ENCODE measurements around the gene MBTD1. TPM values are rescaled to one million over a fixed set of nuclear protein-coding genes. Genes with fewer than 3 reads are reported as not detected.

MBTD1 gene
- total and polyA plus RNA-seq, 4 donors = 2.4 to 14.2 (median 7.8) TPM

GRCh38 chr17:51260237-51261023 lies 581 bp upstream of the MBTD1 start, which contains the start of gene UTP18:
TSS of gene UTP18 (plus strand) at chr17:51260546. CDS start at chr17:51260585, 39 bp downstream.
- Histone ChIP-seq H3K36me3 (ENCODE audit: control insufficient read depth in 4 of 4, insufficient read depth in 3 of 4, low read depth in 1 of 4, low read length in 3 of 4) (peaks cover 0 to 3% (median 0%) of the 10 kb centered on the region in 4 donors), H3K27ac (ENCODE audit: low read depth in 1 of 2, low read length in 2 of 2) (peak within 1 kb of the TSS; percentile 98), H3K4me3 (ENCODE audit: low read depth in 1 of 3, low read length in 3 of 3) (peak within 1 kb of the TSS; percentile 91 to 94 (median 93)), H3K27me3 (ENCODE audit: control insufficient read depth in 4 of 4, insufficient read depth in 4 of 4, low read length in 3 of 4) (no peaks in the 10 kb centered on the region), H3K9me3 (ENCODE audit: control insufficient read depth in 4 of 4, low read length in 3 of 4) (no peaks in the 10 kb centered on the region), H3K4me1 (ENCODE audit: control insufficient read depth in 4 of 4, insufficient read depth in 4 of 4, low read length in 3 of 4) (peaks cover 9 to 48% (median 43%) of the 10 kb centered on the region in 4 donors), H3K9ac (ENCODE audit: low read depth in 1 of 2, low read length in 2 of 2) (peak within 1 kb of the TSS; percentile 85 to 99)
- peak; percentile 93 for DNase-seq (ENCODE audit: low spot score)
- TF ChIP-seq HNF4G (IDR thresholded peaks at IDR 0.05) (no peak), REST (IDR thresholded peaks at IDR 0.05) (no peak), FOXA1 (IDR thresholded peaks at IDR 0.05) (no peak), ZBTB33 (IDR thresholded peaks at IDR 0.05) (peak; percentile 95), TAF1 (conservative IDR thresholded peaks at IDR 0.05) (no peak), HNF4A (conservative IDR thresholded peaks at IDR 0.05) (peak in 1 of 2 donors; percentile 39), NR2F2 (IDR thresholded peaks at IDR 0.05) (peak; percentile 46), FOXA2 (IDR thresholded peaks at IDR 0.05) (no peak), JUND (IDR thresholded peaks at IDR 0.05) (peak in 1 of 2 donors; percentile 56), EGR1 (IDR thresholded peaks at IDR 0.05; ENCODE audit: low read depth in 2 of 2) (peak; percentile 68 to 79), GABPA (IDR thresholded peaks at IDR 0.05 in 1 of 2, conservative IDR thresholded peaks at IDR 0.05 in 1 of 2) (peak; percentile 48 to 85), YY1 (IDR thresholded peaks at IDR 0.05) (peak; percentile 72), RAD21 (IDR thresholded peaks at IDR 0.05) (peak in 1 of 2 donors; percentile 18), ATF3 (IDR thresholded peaks at IDR 0.05) (peak; percentile 56), SP1 (IDR thresholded peaks at IDR 0.05) (peak; percentile 91), RXRA (IDR thresholded peaks at IDR 0.05) (peak; percentile 22 to 25)
- TF ChIP-seq, protein P1, sequence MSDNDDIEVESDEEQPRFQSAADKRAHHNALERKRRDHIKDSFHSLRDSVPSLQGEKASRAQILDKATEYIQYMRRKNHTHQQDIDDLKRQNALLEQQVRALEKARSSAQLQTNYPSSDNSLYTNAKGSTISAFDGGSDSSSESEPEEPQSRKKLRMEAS (IDR thresholded peaks at IDR 0.05) = no peak
- TF ChIP-seq, protein P2, sequence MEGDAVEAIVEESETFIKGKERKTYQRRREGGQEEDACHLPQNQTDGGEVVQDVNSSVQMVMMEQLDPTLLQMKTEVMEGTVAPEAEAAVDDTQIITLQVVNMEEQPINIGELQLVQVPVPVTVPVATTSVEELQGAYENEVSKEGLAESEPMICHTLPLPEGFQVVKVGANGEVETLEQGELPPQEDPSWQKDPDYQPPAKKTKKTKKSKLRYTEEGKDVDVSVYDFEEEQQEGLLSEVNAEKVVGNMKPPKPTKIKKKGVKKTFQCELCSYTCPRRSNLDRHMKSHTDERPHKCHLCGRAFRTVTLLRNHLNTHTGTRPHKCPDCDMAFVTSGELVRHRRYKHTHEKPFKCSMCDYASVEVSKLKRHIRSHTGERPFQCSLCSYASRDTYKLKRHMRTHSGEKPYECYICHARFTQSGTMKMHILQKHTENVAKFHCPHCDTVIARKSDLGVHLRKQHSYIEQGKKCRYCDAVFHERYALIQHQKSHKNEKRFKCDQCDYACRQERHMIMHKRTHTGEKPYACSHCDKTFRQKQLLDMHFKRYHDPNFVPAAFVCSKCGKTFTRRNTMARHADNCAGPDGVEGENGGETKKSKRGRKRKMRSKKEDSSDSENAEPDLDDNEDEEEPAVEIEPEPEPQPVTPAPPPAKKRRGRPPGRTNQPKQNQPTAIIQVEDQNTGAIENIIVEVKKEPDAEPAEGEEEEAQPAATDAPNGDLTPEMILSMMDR (IDR thresholded peaks at IDR 0.05; ENCODE audit: low read depth, low read length, missing input control) = no peak
- under 1% methylated on average over 93 of the region's 93 CpGs for WGBS

All from liver (tissue), 9 donors.